Measurements from ENCODE around the gene TSNAX. TPM values are rescaled to one million over a fixed set of nuclear protein-coding genes. Genes with fewer than 3 reads are reported as not detected.
A peak's percentile ranks its signal among the peaks of the same experiment; 100 is the strongest.

The TSNAX gene
- total and polyA plus RNA-seq, 8 donors: 10.2 to 63.4 (median 23.1) TPM

GRCh38 chr1:231596337-231596791 is 67.9 kb downstream of the TSNAX start:
- Histone ChIP-seq H3K4me1 (peaks cover 0 to 13% (median 5%) of the 10 kb centered on the region in 4 donors), H3K4me3 (no peak overlapping the region), H3K27ac (no peak overlapping the region), H3K36me3 (no peaks in the 10 kb centered on the region), H3K27me3 (no peaks in the 10 kb centered on the region), H3K9me3 (no peaks in the 10 kb centered on the region)
- TF ChIP-seq POLR2AphosphoS5 (IDR thresholded peaks at IDR 0.05) (no peak), EP300 (IDR thresholded peaks at IDR 0.05) (no peak), CTCF (IDR thresholded peaks at IDR 0.05) (no peak), POLR2A (IDR thresholded peaks at IDR 0.05) (no peak)
- DNase-seq: no peak
- WGBS, 5 donors: 33 to 54% (median 45%) methylated on average over 5 of the region's 5 CpGs
- intact Hi-C loops (cut with DNase I; ENCODE audit: low total_unique reads): no loop called here

GRCh38 chr1:231597971-231598370 is 69.5 kb downstream of the TSNAX start:
- no peak for TF ChIP-seq POLR2AphosphoS5 (IDR thresholded peaks at IDR 0.05)
- TF ChIP-seq EP300 (IDR thresholded peaks at IDR 0.05): no peak
- no peak for TF ChIP-seq CTCF (IDR thresholded peaks at IDR 0.05)
- Histone ChIP-seq H3K4me1 (peaks cover 6 to 29% (median 20%) of the 10 kb centered on the region in 4 donors), H3K27ac (no peak overlapping the region), H3K27me3 (no peaks in the 10 kb centered on the region), H3K4me3 (no peak overlapping the region), H3K9me3 (no peaks in the 10 kb centered on the region), H3K36me3 (no peaks in the 10 kb centered on the region)
- 90 to 100% (median 92%) methylated on average over 1 of the region's 1 CpG for WGBS, 5 donors
- intact Hi-C loops (cut with DNase I; ENCODE audit: low total_unique reads): no loop called here
- no peak for DNase-seq

GRCh38 chr1:231600458-231600976 is 72.0 kb downstream of the TSNAX start:
- Histone ChIP-seq H3K27ac (no peak overlapping the region), H3K9me3 (no peaks in the 10 kb centered on the region), H3K36me3 (no peaks in the 10 kb centered on the region), H3K27me3 (no peaks in the 10 kb centered on the region), H3K4me1 (peaks cover 11 to 35% (median 23%) of the 10 kb centered on the region in 4 donors), H3K4me3 (no peak overlapping the region)
- no peak for TF ChIP-seq POLR2A (IDR thresholded peaks at IDR 0.05)
- no peak for TF ChIP-seq EP300 (IDR thresholded peaks at IDR 0.05)
- TF ChIP-seq CTCF (IDR thresholded peaks at IDR 0.05): no peak
- TF ChIP-seq POLR2AphosphoS5 (IDR thresholded peaks at IDR 0.05): no peak
- intact Hi-C loops (cut with DNase I; ENCODE audit: low total_unique reads): no loop called here
- peak in 1 of 2 donors; percentile 49 for DNase-seq
- WGBS, 5 donors: 44 to 55% (median 52%) methylated on average over 7 of the region's 7 CpGs

GRCh38 chr1:231601824-231602672 is 73.6 kb downstream of the TSNAX start:
- Histone ChIP-seq H3K27ac (no peak overlapping the region), H3K9me3 (no peaks in the 10 kb centered on the region), H3K27me3 (no peaks in the 10 kb centered on the region), H3K36me3 (no peaks in the 10 kb centered on the region), H3K4me1 (peaks cover 11 to 35% (median 23%) of the 10 kb centered on the region in 4 donors), H3K4me3 (no peak overlapping the region)
- DNase-seq: no peak
- 29 to 43% (median 34%) methylated on average over 5 of the region's 5 CpGs for WGBS, 5 donors
- intact Hi-C loops (cut with DNase I; ENCODE audit: low total_unique reads): no loop called here
- TF ChIP-seq POLR2AphosphoS5 (IDR thresholded peaks at IDR 0.05): no peak
- no peak for TF ChIP-seq CTCF (IDR thresholded peaks at IDR 0.05)
- TF ChIP-seq EP300 (IDR thresholded peaks at IDR 0.05): no peak
- TF ChIP-seq POLR2A (IDR thresholded peaks at IDR 0.05): no peak
